ENCODE data around the gene ZNF22. TPM values are rescaled to one million over a fixed set of nuclear protein-coding genes. Genes with fewer than 3 reads are reported as not detected.

Gene ZNF22
- 3.9 to 8.2 TPM (median 5.9 TPM) in 5 replicates for total RNA-seq (2022; extraction: Qiagen RNA extraction; ENCODE audit: low read depth)

GRCh38 chr10:45000752-45001380 is at the start of gene ZNF22:
Gene ZNF22 (plus strand): TSS chr10:45000923. CDS start chr10:45003369, 2,446 bp downstream.

DNA sequence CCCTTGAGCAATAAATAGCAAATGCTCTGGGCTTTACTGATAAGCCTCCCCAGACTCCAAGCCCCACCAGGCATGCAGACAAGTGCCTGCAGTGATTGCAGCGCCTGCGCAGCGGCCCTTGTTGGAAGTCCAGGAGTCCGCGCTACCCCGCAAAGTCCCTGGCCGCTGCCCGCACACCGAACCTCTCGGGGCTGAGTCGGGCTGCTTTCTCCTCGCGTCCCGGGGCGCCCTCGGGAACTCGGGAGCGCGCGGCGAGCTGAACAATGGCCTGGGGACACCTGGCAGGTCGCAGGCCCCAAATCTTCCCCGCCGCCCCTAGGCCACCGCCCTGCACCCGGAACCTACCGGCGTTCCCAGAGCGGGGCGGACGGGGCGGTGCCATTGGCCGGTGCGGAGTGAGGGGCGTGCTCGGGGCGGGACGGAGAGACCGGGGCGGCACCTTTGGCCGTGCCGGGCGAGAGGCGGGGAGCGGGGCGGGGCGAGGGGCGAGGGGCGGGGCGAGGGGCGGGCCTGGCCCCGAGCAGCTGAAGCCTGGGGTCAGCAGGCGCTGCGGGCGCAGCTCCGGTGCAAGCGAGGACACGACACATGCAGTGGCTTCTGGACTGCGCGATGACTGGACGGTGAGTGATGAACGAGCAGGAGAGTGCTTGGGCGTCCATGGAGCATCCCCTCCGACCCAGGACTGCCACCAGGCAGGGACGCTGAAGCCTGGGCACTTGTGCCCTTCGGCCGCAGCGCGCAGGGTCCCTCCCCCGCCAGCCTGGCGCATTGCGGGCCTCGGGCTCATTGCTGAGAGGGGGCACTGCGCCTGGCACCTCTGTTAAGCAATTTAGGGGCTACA is 41.3 kb upstream of the ZNF22 start, which contains the start of gene RASSF4:
Gene RASSF4, plus strand, starts transcription at position 556 of the 841 bp plus-strand sequence. CDS start 10,401 bp downstream, outside the sequence.

GRCh38 chr10:44978570-44979280 is 22.0 kb upstream of the ZNF22 start, which contains the start of gene DEPP1:
Gene DEPP1 (minus strand): TSS chr10:44978809. CDS start chr10:44978030, 779 bp downstream.

Other genes starting within 250 kb of the ZNF22 start
- not detected in 5 replicates for gene TMEM72, start 89.6 kb upstream of the ZNF22 start, total RNA-seq (2022; extraction: Qiagen RNA extraction; ENCODE audit: low read depth)
- gene RASSF4, start 41.1 kb upstream of the ZNF22 start, total RNA-seq (2022; extraction: Qiagen RNA extraction; ENCODE audit: low read depth) = 1.8 to 3.0 TPM (median 1.9 TPM) in 5 replicates
- gene DEPP1, start 22.1 kb upstream of the ZNF22 start, total RNA-seq (2022; extraction: Qiagen RNA extraction; ENCODE audit: low read depth) = 0.94 to 2.0 TPM (median 1.4 TPM) in 5 replicates

Data from A549 treated with ZK216348 at 1 μM for 4 hours (cell line).